CD4-positive, alpha-beta T cell (primary cell): ENCODE results near the gene CD58. TPM values are rescaled to one million over a fixed set of nuclear protein-coding genes. Genes with fewer than 3 reads are reported as not detected.

Experiments
- ATAC-seq: fragments of 200-7000 bp; cut with Tn5 transposase; one replicate; pipeline ENCODE4 v1.10.0; 2022; ENCODE audit warnings: mild to moderate bottlenecking; ENCODE audit not compliant: poor library complexity
- CTCF ChIA-PET: fragments of 350-600 bp; sonication (Branson Sonifier 250); formaldehyde crosslinking; loops from one replicate; lab custom pipeline; 2021; ENCODE audit warnings: antibody characterized with exemption, inconsistent platforms; lab: Charles Lee
- POLR2A ChIA-PET: fragments of 350-600 bp; sonication (Branson Sonifier 250); formaldehyde crosslinking; loops from one replicate; lab custom pipeline; 2021; ENCODE audit warnings: antibody characterized with exemption, inconsistent platforms; lab: Charles Lee
- DNase-seq, 14 experiments: peaks; one replicate each; pipeline ENCODE4 v3.0.0-alpha.2; 2013 to 2020; ENCODE audit warnings: mixed read lengths in 2 of 14
- H3K27ac ChIP-seq, 2 donors: one replicate each; pipeline versions ENCODE4 v1.5.1 to v1.7.0; 2013; ENCODE audit warnings: low read length in 2 of 2, low read depth in 1 of 2, mild to moderate bottlenecking in 1 of 2
- H3K27me3 ChIP-seq, 2 experiments: 1 replicate in 1 of 2; 2 replicates in 1 of 2; pipeline versions ENCODE4 v1.6.1 to v1.7.0; 2013; ENCODE audit warnings: low read length in 2 of 2, control low read depth in 1 of 2, mild to moderate bottlenecking in 1 of 2, moderate library complexity in 1 of 2; ENCODE audit not compliant: insufficient read depth in 2 of 2, control insufficient read depth in 1 of 2
- H3K36me3 ChIP-seq: one replicate; pipeline ENCODE4 v1.6.1; 2013; ENCODE audit warnings: low read length, control low read depth; ENCODE audit not compliant: insufficient read depth
- H3K4me1 ChIP-seq: one replicate; pipeline ENCODE4 v1.6.1; 2013; ENCODE audit warnings: low read length, control low read depth; ENCODE audit not compliant: insufficient read depth
- H3K4me3 ChIP-seq: one replicate; pipeline ENCODE4 v1.5.1; 2013; ENCODE audit warnings: mild to moderate bottlenecking, low read length, moderate library complexity
- H3K9me3 ChIP-seq, 2 experiments: 1 replicate in 1 of 2; 2 replicates in 1 of 2; pipeline versions ENCODE4 v1.6.1 to v1.7.0; 2013; ENCODE audit warnings: low read length in 2 of 2, mild to moderate bottlenecking in 2 of 2, control low read depth in 1 of 2, moderate library complexity in 1 of 2; ENCODE audit not compliant: control insufficient read depth in 1 of 2, insufficient read depth in 1 of 2
- H3K27ac Mint-ChIP-seq: one replicate; pipeline ENCODE4 v1.8.0; 2020; ENCODE audit warnings: mixed read lengths
- H3K27me3 Mint-ChIP-seq: one replicate; pipeline ENCODE4 v1.8.0; 2021; ENCODE audit warnings: mixed read lengths
- H3K36me3 Mint-ChIP-seq: one replicate; pipeline ENCODE4 v1.8.0; 2021; ENCODE audit warnings: low read depth, mixed read lengths
- H3K4me1 Mint-ChIP-seq: one replicate; pipeline ENCODE4 v1.8.0; 2021; ENCODE audit warnings: low read depth, mixed read lengths
- H3K4me3 Mint-ChIP-seq: one replicate; pipeline ENCODE4 v1.8.0; 2020; ENCODE audit warnings: mild to moderate bottlenecking, mixed read lengths
- H3K9me3 Mint-ChIP-seq: one replicate; pipeline ENCODE4 v1.8.0; 2020; ENCODE audit warnings: mixed read lengths
- CTCF ChIP-seq: fragments of 200-600 bp; IDR thresholded peaks from one replicate; pipeline ENCODE4 v1.8.0; 2022; ENCODE audit warnings: antibody characterized with exemption, mild to moderate bottlenecking
- intact Hi-C, 2 experiments: fragments of 100-400 bp; cut with DNase I in 1 of 2; cut with micrococcal nuclease in 1 of 2; formaldehyde crosslinking; loops; one replicate each; pipeline versions ENCODE4 v1.15.1 to v1.9.0; 2023 to 2025; cut with DNase I, micrococcal nuclease
- total RNA-seq, 174 experiments: library from RNA in 2 of 174; stranded (reverse) in 2 of 174; gene quantifications; one replicate each; pipeline ENCODE4 v1.2.3 and lab custom pipeline; 2021 to 2026

CD58 gene
- total RNA-seq, 2 experiments from 2014 or later = 4.2 to 5.7 TPM

- TF ChIP-seq CTCF = no peak
- peaks cover 40% of the 10 kb centered on the region for H3K36me3 Mint-ChIP-seq
- H3K27ac ChIP-seq = no peak overlapping the region
- no peaks in the 10 kb centered on the region for H3K9me3 Mint-ChIP-seq
- no peak overlapping the region for H3K27ac Mint-ChIP-seq
- POLR2A ChIA-PET = interaction anchor here (0.6 to 1.6 kb wide), 3 partner anchors 25 to 1917 kb away, joined by 3 to 4 read pairs (median 3); no protein-coding TSS in a partner anchor
- no peak overlapping the region for H3K4me3 ChIP-seq
- H3K27me3 ChIP-seq = no peaks in the 10 kb centered on the region
- DNase-seq (peak in 3 of 14 experiments; percentile 27 to 53 (median 51)), ATAC-seq (no peak)
- H3K4me3 Mint-ChIP-seq = no peak overlapping the region
- no peaks in the 10 kb centered on the region for H3K9me3 ChIP-seq
- H3K4me1 ChIP-seq = peaks cover 16% of the 10 kb centered on the region
- intact Hi-C loops = no loop called here
- peaks cover 27% of the 10 kb centered on the region for H3K4me1 Mint-ChIP-seq
- CTCF ChIA-PET = interaction anchor here (1.0 to 3.1 kb wide), 5 partner anchors 24 to 56 kb away, joined by 3 to 10 read pairs (median 3); no protein-coding TSS in a partner anchor
- H3K36me3 ChIP-seq = peaks cover 34% of the 10 kb centered on the region
- H3K27me3 Mint-ChIP-seq = no peaks in the 10 kb centered on the region
Observed at GRCh38 chr1:116540088-116540487, 30.7 kb downstream of the CD58 start.

- CTCF ChIA-PET = interaction anchor here (1.6 kb wide), 1 partner anchor 34 kb away, joined by 4 read pairs; no protein-coding TSS in a partner anchor
- Mint-ChIP-seq H3K4me3 (no peak overlapping the region), H3K4me1 (peaks cover 20% of the 10 kb centered on the region), H3K36me3 (peaks cover 45% of the 10 kb centered on the region), H3K27me3 (no peaks in the 10 kb centered on the region), H3K9me3 (no peaks in the 10 kb centered on the region), H3K27ac (no peak overlapping the region)
- H3K4me3 ChIP-seq = no peak overlapping the region
- peaks cover 10% of the 10 kb centered on the region for H3K4me1 ChIP-seq
- peak in 7 of 14 experiments; percentile 11 to 64 (median 26) for DNase-seq
- no peak for TF ChIP-seq CTCF
- peaks cover 48% of the 10 kb centered on the region for H3K36me3 ChIP-seq
- H3K27ac ChIP-seq = no peak overlapping the region
- H3K9me3 ChIP-seq = no peaks in the 10 kb centered on the region
- POLR2A ChIA-PET = interaction anchor here (1.2 kb wide), 1 partner anchor 34 kb away, joined by 4 read pairs; no protein-coding TSS in a partner anchor
- intact Hi-C loops = no loop called here
- no peaks in the 10 kb centered on the region for H3K27me3 ChIP-seq
- ATAC-seq = peak; percentile 86
Observed at GRCh38 chr1:116538544-116538943, 32.3 kb downstream of the CD58 start.

GRCh38 chr1:116537898-116538297, 32.9 kb downstream of the CD58 start:
- CTCF ChIA-PET = interaction anchor here (1.0 to 1.6 kb wide), 2 partner anchors 33 to 39 kb away, joined by 3 to 4 read pairs; no protein-coding TSS in a partner anchor
- peaks cover 10% of the 10 kb centered on the region for H3K4me1 ChIP-seq

More at GRCh38 chr1:116537898-116538297, 32.9 kb downstream of the CD58 start:
- no peak overlapping the region for H3K4me3 Mint-ChIP-seq
- intact Hi-C loops = no loop called here
- no peaks in the 10 kb centered on the region for H3K27me3 Mint-ChIP-seq
- peaks cover 40% of the 10 kb centered on the region for H3K36me3 Mint-ChIP-seq
- TF ChIP-seq CTCF = no peak
- H3K4me1 Mint-ChIP-seq = peaks cover 20% of the 10 kb centered on the region
- Histone ChIP-seq H3K36me3 (peaks cover 43% of the 10 kb centered on the region), H3K9me3 (no peaks in the 10 kb centered on the region), H3K27me3 (no peaks in the 10 kb centered on the region), H3K27ac (no peak overlapping the region), H3K4me3 (no peak overlapping the region)
- H3K9me3 Mint-ChIP-seq = no peaks in the 10 kb centered on the region
- no peak for ATAC-seq
- no peak overlapping the region for H3K27ac Mint-ChIP-seq
- POLR2A ChIA-PET = no interaction called here
- DNase-seq = no peak
